ENCODE data around the gene FAM53C.
"Not testable (repeated sequence)": the region's sequence is repeated elsewhere in the genome, so short reads cannot be mapped to it uniquely, and the experiment has no call there.

Gene FAM53C

GRCh38 chr5:138337685-138338410 is at the start of gene FAM53C:
TSS of gene FAM53C (plus strand) at chr5:138338266. CDS start at chr5:138341336, 3,070 bp downstream.
- DNase-seq (ENCODE audit: low read depth): peak; percentile 95

GRCh38 chr5:138289296-138289695 is 48.8 kb upstream of the FAM53C start:
- DNase-seq (ENCODE audit: low read depth): no peak

- no peak for DNase-seq (ENCODE audit: low read depth)
Measured at GRCh38 chr5:138303372-138303771, 34.7 kb upstream of the FAM53C start.

GRCh38 chr5:138305797-138306196 is 32.3 kb upstream of the FAM53C start:
- DNase-seq (ENCODE audit: low read depth): no peak

GRCh38 chr5:138315751-138316278 is 22.3 kb upstream of the FAM53C start:
- DNase-seq (ENCODE audit: low read depth): no peak

GRCh38 chr5:138316355-138316754 is 21.7 kb upstream of the FAM53C start:
- no peak for DNase-seq (ENCODE audit: low read depth)

- not testable (repeated sequence) for DNase-seq (ENCODE audit: low read depth)
Measured at GRCh38 chr5:138318211-138318610, 19.9 kb upstream of the FAM53C start.

- no peak for DNase-seq (ENCODE audit: low read depth)
Measured at GRCh38 chr5:138330813-138331448, 7.1 kb upstream of the FAM53C start.

GRCh38 chr5:138331449-138332368 is 6.4 kb upstream of the FAM53C start, which contains the start of gene CDC25C:
TSS of gene CDC25C (minus strand) at chr5:138331804. CDS start at chr5:138331180, 624 bp downstream.
- peak; percentile 94 for DNase-seq (ENCODE audit: low read depth)

GRCh38 chr5:138334867-138335447 is 3.1 kb upstream of the FAM53C start:
- no peak for DNase-seq (ENCODE audit: low read depth)

- DNase-seq (ENCODE audit: low read depth): no peak
Measured at GRCh38 chr5:138336952-138337684, 948 bp upstream of the FAM53C start.

- no peak for DNase-seq (ENCODE audit: low read depth)
Measured at GRCh38 chr5:138338411-138339090, 485 bp downstream of the FAM53C start.

GRCh38 chr5:138339091-138339456 is 1.0 kb downstream of the FAM53C start:
- no peak for DNase-seq (ENCODE audit: low read depth)

GRCh38 chr5:138339464-138339863 is 1.4 kb downstream of the FAM53C start:
- DNase-seq (ENCODE audit: low read depth): no peak

GRCh38 chr5:138340008-138340407 is 1.9 kb downstream of the FAM53C start:
- no peak for DNase-seq (ENCODE audit: low read depth)

GRCh38 chr5:138344887-138345622 is 7.0 kb downstream of the FAM53C start:
- no peak for DNase-seq (ENCODE audit: low read depth)

GRCh38 chr5:138346889-138347288 is 8.8 kb downstream of the FAM53C start:
- DNase-seq (ENCODE audit: low read depth): no peak

- DNase-seq (ENCODE audit: low read depth): no peak
Measured at GRCh38 chr5:138349852-138350562, 11.9 kb downstream of the FAM53C start.

- DNase-seq (ENCODE audit: low read depth): no peak
Measured at GRCh38 chr5:138350563-138350890, 12.5 kb downstream of the FAM53C start.

Data from activated T-cell treated with anti-CD3 and anti-CD28 coated beads for 1 hour (primary cell).